Left lung (tissue), 14 donors: Measurements from ENCODE around the gene CDC25B. TPM values are rescaled to one million over a fixed set of nuclear protein-coding genes. Genes with fewer than 3 reads are reported as not detected.

ENCODE experiments used
- ATAC-seq: fragments of 200-7000 bp; cut with Tn5 transposase; one replicate; pipeline ENCODE4 v1.9.1; 2020; ENCODE audit warnings: moderate library complexity
- DNase-seq, 4 donors: peaks; one replicate each; pipeline ENCODE4 v3.0.0-alpha.2; 2013 to 2020
- H3K27ac ChIP-seq, 2 donors: fragments of 200-600 bp; sonication (generic) in 1 of 2; one replicate each; pipeline versions ENCODE4 v1.5.0 to v1.8.0; 2020 to 2021
- H3K27me3 ChIP-seq, 2 donors: fragments of 200-600 bp; sonication (generic) in 1 of 2; one replicate each; pipeline versions ENCODE4 v1.5.0 to v1.8.0; 2020 to 2021
- H3K36me3 ChIP-seq, 2 donors: fragments of 200-600 bp; sonication (generic) in 1 of 2; one replicate each; pipeline versions ENCODE4 v1.5.0 to v1.8.0; 2020 to 2021
- H3K4me1 ChIP-seq, 2 donors: fragments of 200-600 bp; one replicate each; pipeline ENCODE4 v1.8.0; 2021
- H3K4me3 ChIP-seq, 2 donors: fragments of 200-600 bp; sonication (generic) in 1 of 2; one replicate each; pipeline versions ENCODE4 v1.5.0 to v1.8.0; 2020 to 2021; ENCODE audit warnings: mild to moderate bottlenecking in 1 of 2
- H3K9me3 ChIP-seq, 2 donors: fragments of 200-600 bp; sonication (generic) in 1 of 2; one replicate each; pipeline versions ENCODE4 v1.5.0 to v1.8.0; 2020 to 2021
- intact Hi-C, 2 donors: fragments of 100-400 bp; cut with DNase I; formaldehyde crosslinking; loops; one replicate each; pipeline versions ENCODE4 v1.11.2 to v1.14.2; 2022
- long read RNA-seq, 12 donors: library from polyadenylated mRNA in 2 of 12; unstranded in 2 of 12; transcript quantifications; one replicate each; pipeline ENCODE4 v2.0.0 and lab custom pipeline, GENCODE V29; 2019 to 2026
- polyA plus RNA-seq, 6 donors: library from polyadenylated mRNA; unstranded; fragments of 120-200 nt; gene quantifications; one replicate each; pipeline ENCODE4 v1.2.1, GENCODE V29; 2013; ENCODE audit not compliant: insufficient read length in 6 of 6
- total RNA-seq, 2 donors: library from RNA; stranded (reverse); fragmentation: NEBNext Ultra II Directional; extraction: Animal tissue kit (Norgen Biotek cat#: 25700); gene quantifications; one replicate each; pipeline ENCODE4 v1.2.1, GENCODE V29; 2021
- TF ChIP-seq, protein P1 (sequence below), 2 donors: fragments of 200-600 bp; sonication (generic) in 1 of 2; IDR thresholded peaks; one replicate each; pipeline versions ENCODE4 v1.5.0 to v1.8.0; 2021; ENCODE audit warnings: antibody characterized with exemption in 2 of 2
- donor health status: DM: no; HTN: yes; CAD: no.
- donor health status: DM: no; HTN: no; CAD: no.

The CDC25B gene
- total RNA-seq (100 to 1,000 TPM; 111 to 121 TPM), polyA plus RNA-seq (10 to 100 TPM; 50.8 to 77.9 (median 55.1) TPM)
- long read RNA-seq, donor 1, partial matches to known transcripts: 79 of 83 reads
- long read RNA-seq, donor 1, other reads (novel, unspliced or antisense): 0 of 83 reads
- long read RNA-seq, donor 2, transcript CDC25B-201 (16 exons, 3,597 nt): major isoform, 5 of 20 reads
- long read RNA-seq, donor 2, partial matches to known transcripts: 13 of 20 reads
- long read RNA-seq, donor 2, other reads (novel, unspliced or antisense): 0 of 20 reads
- long read RNA-seq, donor 3, partial matches to known transcripts: 0 of 6 reads
- long read RNA-seq, donor 3, other reads (novel, unspliced or antisense): 0 of 6 reads
- long read RNA-seq, donor 4, partial matches to known transcripts: 17 of 21 reads
- long read RNA-seq, donor 4, other reads (novel, unspliced or antisense): 1 of 21 reads
- long read RNA-seq, donor 5, transcript CDC25B-201 (16 exons, 3,597 nt): major isoform, 6 of 12 reads
- long read RNA-seq, donor 5, partial matches to known transcripts: 5 of 12 reads
- long read RNA-seq, donor 5, other reads (novel, unspliced or antisense): 0 of 12 reads
- long read RNA-seq, donor 6, transcript CDC25B-201 (16 exons, 3,597 nt): major isoform, 6 of 9 reads
- long read RNA-seq, donor 6, partial matches to known transcripts: 0 of 9 reads
- long read RNA-seq, donor 6, other reads (novel, unspliced or antisense): 0 of 9 reads
- long read RNA-seq, donor 7, partial matches to known transcripts: 17 of 18 reads
- long read RNA-seq, donor 7, other reads (novel, unspliced or antisense): 0 of 18 reads
- long read RNA-seq, donor 8, partial matches to known transcripts: 0 of 6 reads
- long read RNA-seq, donor 8, other reads (novel, unspliced or antisense): 0 of 6 reads
- long read RNA-seq, donor 9: 0 reads
- long read RNA-seq, donor 10, partial matches to known transcripts: 16 of 23 reads
- long read RNA-seq, donor 10, other reads (novel, unspliced or antisense): 3 of 23 reads
- long read RNA-seq, donor 11: 0 reads
- long read RNA-seq, donor 12, partial matches to known transcripts: 0 of 7 reads
- long read RNA-seq, donor 12, other reads (novel, unspliced or antisense): 0 of 7 reads

DNA sequence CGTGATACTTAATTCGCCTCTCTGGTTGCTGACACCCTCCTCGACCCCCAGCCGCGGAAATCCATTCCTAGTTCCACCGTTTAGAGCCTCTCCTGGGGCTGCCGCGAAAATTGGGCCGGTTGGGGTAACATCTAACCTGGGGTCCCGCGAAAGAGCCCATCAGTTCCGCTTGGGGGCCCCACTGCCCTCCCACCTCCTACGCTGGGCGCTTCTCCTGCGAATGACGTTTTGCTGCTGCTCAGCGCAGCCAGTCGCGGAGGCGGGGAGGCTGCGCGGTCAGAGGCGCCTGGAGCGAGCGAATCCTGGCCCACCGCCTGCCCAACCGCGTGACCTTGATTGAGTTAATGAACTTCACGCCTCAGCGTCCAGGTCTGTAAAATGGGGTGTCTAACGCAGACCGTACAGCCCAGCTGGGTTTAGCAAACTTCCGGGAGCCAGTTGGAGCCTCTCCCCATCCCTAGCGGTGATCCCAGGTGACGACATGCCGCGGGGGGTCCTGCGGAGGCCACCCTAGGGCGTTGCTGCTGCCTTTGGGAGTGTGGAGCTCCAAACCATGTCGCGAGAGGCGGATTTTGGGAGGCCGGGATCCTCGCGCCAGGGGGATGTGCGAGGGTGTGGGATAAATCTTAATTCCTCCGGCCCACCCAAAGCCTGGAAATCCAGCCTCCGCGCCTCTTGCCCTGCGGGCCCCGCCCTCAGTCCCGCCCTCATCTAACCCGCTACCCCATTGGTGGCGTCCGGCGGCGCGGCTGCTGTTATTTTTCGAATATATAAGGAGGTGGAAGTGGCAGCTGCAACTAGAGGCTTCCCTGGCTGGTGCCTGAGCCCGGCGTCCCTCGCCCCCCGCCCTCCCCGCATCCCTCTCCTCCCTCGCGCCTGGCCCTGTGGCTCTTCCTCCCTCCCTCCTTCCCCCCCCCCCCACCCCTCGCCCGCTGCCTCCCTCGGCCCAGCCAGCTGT is at the start of gene CDC25B:
Gene CDC25B (plus strand): TSS at position 800 of the 958 bp plus-strand sequence. CDS start 222 bp downstream, outside the sequence.
- H3K4me3 ChIP-seq: peak within 1 kb of the TSS; percentile 61 to 79
- peak; percentile 90 to 98 (median 95) for DNase-seq
- peak; percentile 93 for ATAC-seq
- peaks cover 0 to 30% of the 10 kb centered on the region in 2 donors for H3K36me3 ChIP-seq
- peaks cover 32 to 55% of the 10 kb centered on the region in 2 donors for H3K4me1 ChIP-seq
- TF ChIP-seq, protein P1, sequence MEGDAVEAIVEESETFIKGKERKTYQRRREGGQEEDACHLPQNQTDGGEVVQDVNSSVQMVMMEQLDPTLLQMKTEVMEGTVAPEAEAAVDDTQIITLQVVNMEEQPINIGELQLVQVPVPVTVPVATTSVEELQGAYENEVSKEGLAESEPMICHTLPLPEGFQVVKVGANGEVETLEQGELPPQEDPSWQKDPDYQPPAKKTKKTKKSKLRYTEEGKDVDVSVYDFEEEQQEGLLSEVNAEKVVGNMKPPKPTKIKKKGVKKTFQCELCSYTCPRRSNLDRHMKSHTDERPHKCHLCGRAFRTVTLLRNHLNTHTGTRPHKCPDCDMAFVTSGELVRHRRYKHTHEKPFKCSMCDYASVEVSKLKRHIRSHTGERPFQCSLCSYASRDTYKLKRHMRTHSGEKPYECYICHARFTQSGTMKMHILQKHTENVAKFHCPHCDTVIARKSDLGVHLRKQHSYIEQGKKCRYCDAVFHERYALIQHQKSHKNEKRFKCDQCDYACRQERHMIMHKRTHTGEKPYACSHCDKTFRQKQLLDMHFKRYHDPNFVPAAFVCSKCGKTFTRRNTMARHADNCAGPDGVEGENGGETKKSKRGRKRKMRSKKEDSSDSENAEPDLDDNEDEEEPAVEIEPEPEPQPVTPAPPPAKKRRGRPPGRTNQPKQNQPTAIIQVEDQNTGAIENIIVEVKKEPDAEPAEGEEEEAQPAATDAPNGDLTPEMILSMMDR (IDR thresholded peaks at IDR 0.05): peak; percentile 38 to 48
- no peaks in the 10 kb centered on the region for H3K27me3 ChIP-seq
- intact Hi-C loops: no loop called here
- H3K9me3 ChIP-seq: no peaks in the 10 kb centered on the region
- peak within 1 kb of the TSS; percentile 91 to 97 for H3K27ac ChIP-seq

- H3K27ac ChIP-seq: no peak overlapping the region
- ATAC-seq: no peak
- H3K4me1 ChIP-seq: peaks cover 0 to 38% of the 10 kb centered on the region in 2 donors
- peaks cover 0 to 43% of the 10 kb centered on the region in 2 donors for H3K36me3 ChIP-seq
- H3K9me3 ChIP-seq: no peaks in the 10 kb centered on the region
- no peak for DNase-seq
- no peak overlapping the region for H3K4me3 ChIP-seq
- TF ChIP-seq, protein P1 (IDR thresholded peaks at IDR 0.05): no peak
- peaks cover 0 to 58% of the 10 kb centered on the region in 2 donors for H3K27me3 ChIP-seq
- intact Hi-C loops: no loop called here
Measured at GRCh38 chr20:3747471-3747870, 48.6 kb upstream of the CDC25B start.

DNA sequence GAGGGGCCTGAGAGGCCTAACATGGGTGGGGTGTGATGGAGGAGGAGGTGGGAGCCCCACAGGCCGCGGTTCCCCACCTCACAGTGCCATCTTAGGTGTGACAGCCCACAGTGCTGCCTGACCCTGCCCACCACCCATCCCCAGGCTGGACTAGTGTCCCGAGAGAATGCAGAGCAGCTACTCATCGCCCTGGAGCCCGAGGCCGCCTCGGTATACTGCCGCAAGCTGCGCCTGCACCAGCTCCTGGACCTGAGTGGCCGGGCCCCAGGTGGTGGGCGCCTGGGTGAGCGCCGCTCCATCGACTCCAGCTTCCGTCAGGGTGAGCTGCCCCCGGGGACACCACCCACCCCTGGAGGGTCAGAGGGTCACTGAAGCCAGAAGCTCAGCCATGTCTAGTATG is 48.0 kb upstream of the CDC25B start:
- Histone ChIP-seq H3K27me3 (peaks cover 0 to 58% of the 10 kb centered on the region in 2 donors), H3K9me3 (no peaks in the 10 kb centered on the region), H3K36me3 (peaks cover 0 to 44% of the 10 kb centered on the region in 2 donors), H3K4me3 (no peak overlapping the region), H3K27ac (no peak overlapping the region), H3K4me1 (peaks cover 0 to 44% of the 10 kb centered on the region in 2 donors)
- ATAC-seq: no peak
- TF ChIP-seq, protein P1 (IDR thresholded peaks at IDR 0.05): no peak
- DNase-seq: peak in 1 of 4 donors; percentile 69
- intact Hi-C loops: no loop called here

DNA sequence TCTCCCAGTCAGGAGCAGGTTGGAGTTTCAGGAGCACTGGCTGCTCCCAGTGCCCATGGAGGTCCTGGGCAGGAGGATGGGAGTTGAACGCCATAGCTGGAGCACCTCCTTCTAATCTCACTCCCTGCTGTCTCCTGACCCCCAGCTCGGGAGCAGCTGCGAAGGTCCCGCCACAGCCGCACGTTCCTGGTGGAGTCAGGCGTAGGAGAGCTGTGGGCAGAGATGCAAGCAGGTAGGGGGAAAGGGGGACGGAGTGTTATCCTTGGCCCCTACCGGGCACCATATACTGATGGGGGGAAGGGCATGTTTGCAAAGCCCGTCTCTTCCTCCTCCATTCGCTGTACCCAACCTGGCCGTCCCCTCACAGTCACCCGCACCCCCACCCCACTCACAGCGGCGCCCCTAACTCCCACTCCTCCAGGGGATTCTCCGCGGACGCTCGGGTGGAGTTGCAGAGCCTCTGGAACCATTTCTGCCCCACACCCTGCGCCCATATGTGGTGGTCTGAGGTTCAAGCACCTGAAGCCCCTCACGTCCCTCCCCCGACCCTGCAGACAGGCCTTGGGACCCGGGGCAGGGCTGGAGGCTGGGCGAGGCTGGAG is 46.9 kb upstream of the CDC25B start:
- Histone ChIP-seq H3K4me1 (peaks cover 0 to 49% of the 10 kb centered on the region in 2 donors), H3K27ac (no peak overlapping the region), H3K9me3 (no peaks in the 10 kb centered on the region), H3K27me3 (peaks cover 0 to 58% of the 10 kb centered on the region in 2 donors), H3K36me3 (peaks cover 0 to 48% of the 10 kb centered on the region in 2 donors), H3K4me3 (no peak overlapping the region)
- TF ChIP-seq, protein P1 (IDR thresholded peaks at IDR 0.05): no peak
- ATAC-seq (no peak), DNase-seq (peak in 1 of 4 donors; percentile 55)
- intact Hi-C loops: no loop called here
